NCI-H510A (cell line): ENCODE data around the gene TBX3.
A peak's percentile ranks its signal among the peaks of the same experiment; 100 is the strongest.

ENCODE experiments used
- DNase-seq: peaks from one replicate; lab custom pipeline; 2025; lab: John Stamatoyannopoulos, UW

Gene TBX3

DNA sequence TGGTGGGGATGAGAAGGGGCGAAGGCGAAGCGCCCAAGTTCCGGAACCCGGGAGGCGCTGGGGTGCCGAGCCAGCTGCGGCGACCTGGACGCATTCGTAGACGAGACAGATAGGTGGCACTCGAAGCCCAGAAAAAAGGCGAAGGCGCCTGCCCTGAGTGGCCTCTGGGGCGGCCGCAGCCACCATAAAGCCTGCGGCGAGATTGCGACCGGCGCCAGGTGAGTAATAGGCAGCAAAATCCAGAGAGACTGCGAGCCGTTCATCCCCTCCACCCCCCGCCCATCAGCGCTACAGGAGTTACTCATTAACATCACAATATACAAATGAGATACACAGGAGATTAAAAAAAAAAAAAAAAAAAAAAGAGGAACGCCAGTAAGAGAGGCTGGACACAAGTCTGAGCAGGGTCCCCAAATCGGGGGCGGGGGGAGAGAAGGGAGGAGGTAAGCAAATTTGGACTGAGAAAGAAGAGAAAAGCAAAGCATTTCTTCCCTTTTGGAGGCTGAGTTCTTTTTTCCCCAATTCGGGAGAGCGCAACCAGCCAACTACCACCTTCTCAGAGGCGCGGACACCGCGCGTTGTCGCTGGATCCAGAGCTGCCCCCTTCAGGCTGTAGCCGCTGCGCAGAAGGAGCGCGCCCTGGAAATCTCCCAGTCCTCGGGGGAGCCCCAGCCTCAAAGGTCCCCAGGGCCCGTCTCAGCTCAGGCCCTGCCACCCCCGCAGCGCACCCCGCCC, 15.7 kb downstream of the TBX3 start:
- DNase-seq: peak; percentile 92

DNA sequence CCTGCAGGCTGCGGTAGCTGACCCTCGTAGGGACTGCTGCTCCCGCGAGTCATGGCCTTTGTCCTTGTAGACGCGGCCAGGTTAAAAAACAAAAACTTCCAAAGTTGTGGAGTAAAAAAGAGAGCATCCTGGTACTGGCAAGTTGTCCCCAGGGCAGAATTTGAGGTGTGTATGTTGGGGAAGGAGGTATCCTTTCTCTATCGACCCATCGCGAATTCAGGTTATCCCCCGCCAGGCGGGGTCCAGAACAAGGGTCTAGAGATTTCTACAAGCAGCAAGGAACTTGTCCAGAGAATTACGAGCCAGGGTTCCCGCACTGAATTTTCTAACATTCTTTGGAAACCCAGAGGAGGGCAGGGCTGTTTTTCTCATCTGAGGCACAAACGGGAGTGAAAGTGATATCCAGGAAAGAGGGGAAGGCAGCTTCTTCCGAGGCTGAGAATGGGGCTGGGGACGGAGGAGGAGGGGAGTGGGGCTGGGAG, 16.3 kb downstream of the TBX3 start:
- no peak for DNase-seq

DNA sequence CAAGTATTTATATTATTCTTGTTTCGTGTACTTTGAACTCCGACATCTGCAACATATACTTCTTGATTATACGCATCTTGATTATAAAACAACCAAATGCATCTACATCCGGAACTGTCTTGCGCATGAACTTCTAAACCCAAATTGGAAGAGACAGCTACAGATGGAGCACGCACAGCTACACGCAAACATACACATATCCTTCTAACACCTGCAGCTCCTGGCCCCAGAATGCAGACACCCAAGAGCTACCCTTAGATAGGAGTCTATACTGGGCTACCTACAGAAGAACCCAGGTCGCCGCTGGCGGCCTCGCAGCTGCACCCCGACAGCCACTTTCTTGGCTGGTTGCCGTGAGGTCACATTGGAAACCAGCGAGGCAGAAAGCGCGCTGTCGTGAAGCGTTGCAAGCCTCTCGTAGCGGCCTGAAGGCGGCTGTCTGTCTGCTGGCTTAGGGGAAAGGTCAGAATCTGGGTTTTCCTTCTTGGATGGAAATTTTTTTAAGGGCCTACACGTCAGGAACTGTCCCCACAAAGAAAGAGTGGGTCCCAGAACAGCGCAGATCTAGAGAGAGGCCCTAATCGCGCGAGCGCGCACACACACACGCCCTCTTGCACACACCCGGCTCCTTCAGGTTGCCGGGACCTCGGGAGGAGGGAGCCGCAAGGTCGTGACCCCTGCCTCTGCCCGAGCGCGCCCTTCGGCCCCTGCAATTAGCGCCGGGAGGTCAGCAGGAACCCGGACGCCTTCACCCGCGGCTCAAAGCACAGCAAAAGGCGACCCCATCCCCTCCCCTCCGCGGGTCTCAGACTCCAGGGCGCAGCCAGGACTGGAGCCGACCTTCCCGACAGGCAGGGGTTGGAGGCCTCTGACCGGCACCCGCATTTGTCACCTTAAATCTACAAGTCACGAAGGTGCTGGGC, 17.0 kb downstream of the TBX3 start:
- DNase-seq: no peak

DNA sequence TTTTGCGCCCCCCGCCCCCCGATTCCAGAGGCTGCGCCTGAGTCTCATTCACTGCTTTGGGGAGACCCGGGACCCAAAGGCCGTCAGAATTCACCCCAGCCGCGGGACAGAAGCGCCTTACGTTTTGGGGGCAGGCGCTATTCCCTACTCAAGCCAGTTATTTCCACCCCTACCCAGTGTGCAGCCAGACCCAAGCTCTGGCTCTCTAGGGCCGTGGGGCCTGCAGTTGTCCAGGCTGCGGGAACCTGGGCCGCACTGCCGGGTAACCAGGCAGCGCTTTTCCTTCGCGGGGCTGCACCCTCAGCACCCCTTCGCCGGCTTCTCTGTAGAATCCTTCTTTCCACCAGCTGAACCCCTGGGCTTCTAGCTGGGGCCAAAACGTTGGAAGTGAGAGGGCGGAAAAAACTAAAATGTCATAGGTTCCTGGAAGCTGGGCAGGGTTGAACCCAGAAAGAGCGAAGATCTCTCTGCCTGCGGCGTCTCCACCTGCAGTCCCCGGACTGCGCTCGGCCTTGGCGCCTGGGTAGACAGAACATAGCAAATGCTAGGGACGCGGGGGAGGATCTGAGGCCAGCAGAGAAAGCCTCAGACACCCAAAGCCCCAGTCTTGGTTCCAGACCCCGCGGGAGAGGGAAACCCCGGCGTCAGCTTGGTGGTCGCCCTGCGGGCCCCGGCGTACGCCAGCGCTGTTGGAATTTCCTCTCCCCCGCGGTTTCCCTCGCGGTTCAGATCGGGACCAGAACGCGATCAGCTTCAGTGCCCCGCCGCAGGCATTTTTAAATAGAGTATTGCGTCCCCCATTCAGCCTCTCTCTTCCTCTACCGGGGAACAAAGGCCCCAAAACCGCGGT, 18.3 kb downstream of the TBX3 start:
- DNase-seq: no peak

DNA sequence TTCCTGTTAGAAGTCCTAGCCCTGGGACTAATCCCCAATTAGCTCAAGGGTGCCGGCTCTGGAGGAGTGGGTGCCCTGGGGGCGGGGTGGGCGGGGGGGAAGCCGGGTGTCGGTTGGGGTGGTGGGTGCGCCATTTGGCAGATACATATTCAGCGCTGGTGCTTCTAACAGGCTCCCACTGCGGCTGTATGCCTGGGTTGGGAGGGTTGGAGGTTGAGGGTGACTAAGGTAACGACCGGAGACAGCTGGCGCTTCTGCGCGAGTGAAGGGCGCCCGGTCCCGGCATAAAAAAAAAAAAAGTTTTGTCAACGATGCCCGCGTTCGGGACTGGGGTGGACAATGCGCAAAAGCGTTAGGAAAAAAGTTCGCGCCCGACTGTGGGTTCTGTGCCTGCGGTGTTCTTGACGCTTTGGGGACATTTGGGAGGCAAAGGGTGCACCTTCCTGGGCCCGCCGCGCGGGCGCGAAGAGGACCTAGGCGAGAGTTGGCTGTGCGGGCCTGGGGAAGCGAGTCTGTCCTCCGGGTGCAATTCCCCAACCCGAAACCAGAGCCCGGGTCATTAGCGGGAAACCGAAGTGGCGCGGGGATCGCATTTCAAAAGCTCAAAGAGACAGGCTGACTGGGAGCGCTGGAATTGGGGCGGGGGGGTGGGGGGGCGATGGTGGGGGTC, 19.2 kb downstream of the TBX3 start:
- no peak for DNase-seq

DNA sequence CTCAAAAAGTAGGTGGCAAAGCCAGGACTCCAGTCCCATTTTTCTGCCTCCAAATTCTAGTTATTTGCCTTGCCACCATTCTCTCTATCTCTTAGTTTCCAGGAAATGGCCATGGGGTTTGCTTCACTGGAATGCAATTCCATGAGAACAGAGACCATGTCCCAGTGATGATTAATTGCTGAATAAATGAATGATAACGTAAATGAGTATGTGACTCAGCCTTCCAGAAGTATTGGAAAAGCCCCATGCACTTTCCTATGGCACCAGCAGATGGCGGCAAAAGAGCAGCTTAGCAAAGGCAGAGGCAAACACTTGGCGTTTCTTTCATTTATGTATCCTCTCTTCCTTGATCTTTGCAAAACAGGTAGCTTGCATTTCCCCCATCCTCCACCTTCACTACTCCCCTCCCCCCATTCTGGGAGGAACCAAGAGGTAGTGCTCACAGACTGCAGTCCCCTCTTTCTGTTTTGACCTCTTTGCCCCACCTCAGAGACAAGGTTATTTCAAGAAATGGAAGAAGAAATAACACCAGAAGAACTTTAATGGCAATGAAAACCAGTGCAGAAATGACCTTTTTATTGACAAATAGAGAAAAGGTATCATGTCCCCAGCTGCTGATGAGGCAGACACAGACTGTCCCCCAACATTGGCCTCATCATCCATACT, 21.3 kb downstream of the TBX3 start:
- DNase-seq: peak; percentile 63

DNA sequence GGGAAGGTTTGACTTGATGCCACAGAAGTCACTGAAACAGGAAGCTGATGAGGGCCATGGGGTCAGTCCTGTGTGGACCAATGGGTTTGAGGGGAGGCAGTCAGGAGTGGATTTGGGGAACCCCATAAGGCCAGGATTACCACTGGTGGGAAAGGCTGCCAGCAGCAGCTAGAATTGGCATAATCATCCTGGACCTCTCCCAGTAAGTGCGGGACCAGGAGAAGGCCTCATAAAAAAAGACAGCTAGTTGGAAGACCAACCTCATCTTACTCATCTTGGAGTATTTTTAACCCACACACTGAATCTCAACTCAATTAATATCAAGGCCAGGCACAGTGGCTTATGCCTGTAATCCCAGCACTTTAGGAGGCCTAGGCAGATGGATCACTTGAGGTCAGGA, 22.7 kb downstream of the TBX3 start:
- no peak for DNase-seq

DNA sequence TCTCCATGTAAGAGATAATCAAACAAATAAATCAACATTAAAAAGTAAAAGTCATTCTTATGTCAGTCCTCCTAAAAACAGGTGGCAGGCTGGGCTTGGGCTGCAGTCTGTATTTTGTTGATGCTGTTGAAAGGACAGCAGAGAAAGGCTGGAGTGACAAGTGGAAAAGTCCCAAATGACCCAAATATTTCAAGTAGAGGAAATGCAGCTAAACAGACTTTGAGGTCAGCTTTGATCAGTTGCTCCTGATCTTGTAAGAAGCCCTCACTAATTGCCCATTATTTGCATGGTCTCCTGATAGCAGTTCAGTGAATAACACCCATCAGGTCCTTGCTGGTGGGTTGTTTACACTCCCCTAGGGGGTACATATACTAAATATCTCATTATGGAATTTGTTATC, 24.9 kb downstream of the TBX3 start:
- DNase-seq: no peak

DNA sequence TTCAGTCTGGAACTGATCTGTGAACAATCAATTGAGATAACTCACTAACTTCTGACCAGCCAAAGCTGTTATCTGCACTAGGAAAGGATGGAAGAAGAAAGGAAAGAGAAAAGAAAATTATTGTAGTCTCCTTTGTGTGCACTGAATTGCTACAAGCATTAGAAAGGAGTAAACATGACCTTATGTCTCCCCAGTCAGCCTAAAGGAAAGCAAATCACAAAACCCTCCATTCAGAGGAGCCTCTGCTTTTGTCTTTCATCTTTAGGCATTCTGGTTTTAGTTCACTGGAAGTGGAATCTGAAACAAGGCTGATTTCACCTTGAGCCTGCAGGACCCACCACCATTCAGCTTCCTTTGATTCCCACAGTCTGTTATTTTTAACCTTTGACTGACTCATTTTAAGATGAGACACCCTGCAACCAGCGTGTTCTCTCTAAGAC, 26.0 kb downstream of the TBX3 start:
- no peak for DNase-seq

DNA sequence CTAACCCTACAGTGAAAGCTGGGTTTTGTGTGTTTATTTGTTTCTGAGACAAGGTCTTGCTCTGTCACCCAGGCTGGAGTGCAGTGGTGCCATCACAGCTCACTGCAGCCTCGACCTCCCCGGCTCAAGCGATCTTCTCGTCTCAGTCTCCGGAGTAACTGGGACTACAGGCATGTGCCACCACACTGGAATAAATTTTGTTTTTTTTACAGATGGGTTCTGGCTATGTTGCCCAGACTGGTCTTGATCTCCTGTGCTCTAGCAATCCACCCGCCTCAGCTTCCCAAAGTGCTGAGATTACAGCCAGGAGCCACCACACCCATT, 26.4 kb downstream of the TBX3 start:
- DNase-seq: no peak

DNA sequence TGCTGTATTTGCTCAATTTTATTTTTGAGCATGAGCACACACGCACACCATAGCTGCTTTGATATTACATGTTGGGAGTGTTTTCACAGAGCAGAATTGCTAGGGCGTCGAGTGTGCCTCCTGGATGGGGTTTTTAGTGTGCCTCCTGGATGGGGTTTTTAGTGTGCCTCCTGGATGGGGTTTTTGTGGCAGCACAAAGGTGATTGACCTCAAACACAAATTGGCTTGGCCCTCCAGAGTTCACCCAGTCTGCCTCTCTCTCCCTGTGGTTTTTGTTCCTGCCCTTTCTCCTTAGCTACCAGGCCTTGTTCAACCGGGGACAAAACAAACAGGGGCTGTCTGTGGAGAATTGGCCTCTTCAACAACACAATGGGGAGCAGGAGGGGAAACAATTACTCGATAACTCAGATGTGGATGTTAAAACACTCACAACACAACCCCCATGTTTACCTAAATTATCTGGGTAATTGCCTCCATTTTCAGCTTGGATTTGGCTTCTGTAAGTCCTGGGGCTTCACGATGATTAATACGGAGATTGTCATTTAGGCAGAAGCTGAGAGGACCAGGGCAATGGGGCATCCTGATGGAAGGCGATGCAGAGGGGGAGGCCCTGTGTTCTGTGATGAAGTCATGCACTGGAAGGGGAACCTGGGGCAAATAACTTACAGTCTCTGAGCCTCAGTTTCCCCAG, 26.9 kb downstream of the TBX3 start:
- DNase-seq: peak; percentile 12

DNA sequence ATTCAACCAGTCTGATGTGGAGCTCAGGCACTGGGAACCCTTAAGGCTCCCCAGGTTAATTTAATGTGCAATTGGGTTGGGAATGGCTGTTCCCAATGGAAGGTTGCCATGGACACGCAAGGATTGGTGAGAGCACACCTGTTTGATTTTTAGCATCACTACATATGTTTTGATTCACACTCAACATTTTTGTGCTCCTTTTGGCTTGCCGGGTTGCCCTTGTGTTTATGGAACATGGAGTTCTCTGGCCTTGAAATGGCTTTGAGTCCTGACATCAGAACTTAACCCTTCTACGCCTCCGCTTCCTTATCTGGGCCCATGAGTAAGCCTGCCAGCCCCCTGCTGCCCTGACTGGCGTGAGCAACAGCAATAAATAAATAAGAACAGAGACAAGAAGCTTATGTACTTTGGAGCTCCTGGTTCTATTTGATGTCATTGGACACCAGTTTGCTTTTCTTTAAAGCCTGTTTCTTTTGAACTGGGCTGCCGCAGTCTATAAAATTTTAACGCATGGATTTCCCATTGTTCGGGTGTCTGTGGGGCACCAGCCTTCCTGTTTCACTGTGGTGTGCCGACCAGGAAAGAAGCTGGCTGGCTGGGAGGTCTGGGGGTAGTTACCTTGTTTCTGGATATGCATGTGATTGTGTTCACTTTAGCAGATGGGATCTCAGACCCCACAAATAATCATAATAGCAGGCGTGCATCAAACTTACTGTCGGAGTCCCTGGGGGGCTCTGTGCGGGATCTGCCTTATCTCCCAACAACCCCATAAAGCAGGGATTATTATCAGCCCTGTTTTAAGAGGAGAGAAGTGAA, 27.8 kb downstream of the TBX3 start:
- DNase-seq: peak; percentile 32

DNA sequence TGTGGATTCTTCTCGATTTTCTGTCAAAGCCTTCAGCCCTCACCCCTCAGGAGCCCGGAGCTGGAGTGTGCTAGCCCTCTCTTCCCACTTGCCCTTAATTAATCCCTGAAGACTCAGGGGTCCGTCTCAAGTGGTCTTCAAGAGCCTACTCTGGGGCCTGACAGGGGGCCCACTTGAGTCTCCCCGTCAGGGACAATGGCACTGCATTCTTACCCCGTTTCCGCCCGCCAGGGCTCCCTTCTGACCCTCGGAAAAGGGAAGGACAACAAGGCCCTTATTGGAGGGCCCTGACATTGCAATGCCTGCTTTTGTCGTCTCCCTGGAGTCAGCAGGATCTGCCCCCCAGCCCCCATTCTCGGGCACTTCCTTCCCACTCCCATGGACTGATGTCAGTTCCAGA, 34.4 kb downstream of the TBX3 start:
- no peak for DNase-seq

DNA sequence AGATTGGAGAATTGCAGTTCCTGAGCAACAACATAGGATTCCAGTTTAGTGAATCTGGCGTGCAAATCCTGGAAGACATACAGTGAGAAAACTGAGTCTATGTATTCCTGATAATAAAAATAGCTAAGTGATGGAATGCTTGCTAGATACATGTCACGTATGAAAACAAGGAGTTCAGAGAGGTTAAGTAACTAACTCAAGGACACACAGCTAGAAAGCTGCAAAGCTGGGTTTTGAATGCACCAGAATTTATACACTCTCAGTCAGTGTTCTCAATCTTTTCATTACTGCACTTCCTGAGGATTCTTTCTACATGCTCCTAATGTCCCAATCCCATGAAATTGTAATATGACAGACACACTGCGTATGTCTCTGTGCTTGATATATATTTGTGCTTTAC, 35.3 kb downstream of the TBX3 start:
- no peak for DNase-seq

DNA sequence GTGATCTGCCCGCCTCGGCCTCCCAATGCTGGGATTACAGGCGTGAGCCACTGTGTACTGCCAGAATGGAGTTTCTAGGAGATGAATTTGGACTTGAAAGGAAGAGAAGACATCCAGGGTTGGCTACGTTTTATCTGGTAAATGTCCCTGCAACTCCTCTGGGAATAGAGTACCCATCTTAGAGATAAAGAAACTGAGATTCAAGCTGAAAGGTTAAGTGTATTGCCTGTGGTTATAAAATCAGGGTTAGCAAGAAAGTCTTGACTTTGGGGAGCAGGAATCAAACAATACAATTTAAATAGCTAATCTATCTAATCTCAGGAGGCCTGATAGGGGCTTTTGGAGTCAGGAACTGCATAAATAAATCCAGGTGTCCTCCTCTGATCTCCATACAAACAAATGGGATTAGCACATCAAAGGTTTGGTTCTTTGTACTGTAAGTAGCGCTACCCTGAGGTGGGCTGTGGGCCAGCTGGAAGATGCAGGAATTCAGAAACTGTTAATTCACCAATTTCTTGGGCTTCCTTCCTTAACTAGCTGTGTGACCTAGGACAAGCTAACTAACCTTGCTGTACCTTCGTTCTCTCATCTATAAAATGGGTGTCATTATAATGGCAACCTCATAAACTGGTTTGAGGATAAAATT, 45.1 kb downstream of the TBX3 start:
- no peak for DNase-seq

DNA sequence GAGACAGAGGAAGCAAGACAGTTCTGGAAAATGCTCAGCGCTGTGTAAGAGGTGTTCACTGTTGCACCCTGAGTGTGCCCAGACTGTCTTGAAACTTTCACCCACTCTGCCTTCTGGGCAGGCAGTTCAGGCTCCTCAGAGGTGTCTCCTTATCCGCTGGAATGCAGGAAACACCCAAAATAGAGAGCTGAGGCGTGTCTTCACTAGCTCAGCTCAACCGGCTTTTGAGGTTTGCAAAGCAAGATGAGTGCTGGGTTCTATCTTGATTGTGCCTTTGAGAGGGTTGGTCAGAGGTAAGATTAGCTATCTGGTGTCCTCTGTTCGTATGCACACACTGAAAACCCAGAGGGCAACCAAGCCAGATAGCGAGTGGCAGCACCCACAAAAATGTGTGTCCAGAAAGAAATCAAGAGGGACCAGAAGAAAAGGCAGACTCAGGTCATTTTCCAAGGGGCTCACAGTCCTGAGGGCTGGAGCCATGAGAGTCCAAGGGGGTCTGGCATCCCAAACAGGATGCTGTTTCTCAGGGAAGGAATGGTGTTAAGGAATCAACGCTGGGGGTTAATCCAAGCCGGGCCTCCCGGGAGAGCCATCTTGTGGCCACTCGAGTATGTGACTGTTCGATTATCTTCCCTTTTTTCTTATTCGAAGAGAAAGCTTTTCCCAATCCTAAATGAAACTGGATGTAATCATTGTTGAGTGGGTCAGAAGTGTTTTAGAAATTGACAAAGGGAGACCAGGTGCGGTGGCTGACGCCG, 47.1 kb downstream of the TBX3 start:
- no peak for DNase-seq

DNA sequence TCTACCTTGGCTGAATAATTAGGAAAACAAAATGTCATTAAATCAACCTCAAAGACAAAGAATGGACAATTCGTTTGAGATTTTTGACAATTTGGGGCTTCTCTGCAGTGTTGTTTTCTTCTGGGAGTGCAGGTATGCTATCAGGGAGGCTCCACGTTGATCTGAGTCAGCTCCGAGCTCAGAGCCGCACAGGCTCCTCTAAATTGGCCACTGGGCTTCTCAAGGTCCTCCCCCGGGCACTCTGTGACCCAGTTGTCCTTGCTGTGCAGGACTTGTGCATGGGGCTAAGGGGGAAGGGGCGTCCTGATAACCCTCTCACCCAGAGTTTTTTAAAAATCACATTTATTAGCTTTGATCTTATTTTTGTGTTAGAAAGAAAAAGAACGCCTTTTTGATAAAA, 52.7 kb downstream of the TBX3 start:
- no peak for DNase-seq

DNA sequence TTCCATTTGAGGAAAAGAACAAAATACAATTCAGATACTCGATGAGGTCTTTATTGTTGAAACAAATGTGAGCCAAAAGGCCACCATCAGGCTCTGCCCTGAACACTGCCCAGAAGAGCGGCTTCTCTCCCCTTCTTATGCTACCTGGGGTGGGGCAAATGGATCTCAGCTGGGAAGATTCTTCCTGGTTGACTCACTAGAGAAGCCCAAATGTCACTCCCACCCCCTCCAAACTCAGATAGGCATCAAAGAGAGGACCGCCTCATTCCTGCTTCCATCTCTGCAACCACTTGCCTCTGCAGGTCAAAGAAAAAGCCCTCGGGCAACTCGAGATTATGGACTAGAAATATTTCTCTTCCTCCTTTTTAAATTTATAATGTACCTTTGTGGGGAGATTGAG, 55.8 kb downstream of the TBX3 start:
- no peak for DNase-seq

DNA sequence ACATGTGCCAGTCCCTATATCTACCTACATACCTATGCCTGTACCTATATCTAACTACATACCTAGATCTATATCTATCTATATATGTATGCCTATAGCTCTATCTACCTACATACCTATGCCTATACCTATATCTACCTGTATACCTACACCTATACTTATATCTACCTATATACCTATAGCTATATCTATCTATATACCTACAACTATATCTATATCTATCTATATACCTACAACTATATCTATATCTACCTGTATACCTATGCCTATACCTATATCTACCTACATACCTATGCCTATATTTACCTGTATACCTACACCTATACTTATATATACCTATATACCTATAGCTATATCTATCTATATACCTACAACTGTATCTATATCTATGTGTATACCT, 56.6 kb downstream of the TBX3 start:
- no peak for DNase-seq
